GM19438 (cell line): ENCODE measurements around the gene KMT5B.

Experiments used
- ATAC-seq: cut with Tn5 transposase; IDR thresholded peaks from one replicate; pipeline ENCODE4 v1.9.1; 2021; ENCODE audit warnings: low read depth; ENCODE audit not compliant: unreplicated experiment

The KMT5B gene

GRCh38 chr11:68122936-68123539, 90.1 kb downstream of the KMT5B start:
- no peak for ATAC-seq

GRCh38 chr11:68121067-68121899, 91.8 kb downstream of the KMT5B start, which contains the start of gene CHKA:
Gene CHKA (minus strand): TSS chr11:68121388. CDS start chr11:68121177, 211 bp downstream.
- ATAC-seq, result peak; percentile 69

GRCh38 chr11:68120273-68121066, 92.6 kb downstream of the KMT5B start:
- ATAC-seq, result peak; percentile 25

GRCh38 chr11:68118706-68119448, 94.2 kb downstream of the KMT5B start:
- no peak for ATAC-seq

GRCh38 chr11:68117853-68118470, 95.1 kb downstream of the KMT5B start:
- ATAC-seq, result no peak

GRCh38 chr11:68116974-68117373, 96.1 kb downstream of the KMT5B start:
- no peak for ATAC-seq

- ATAC-seq, result no peak
Observed at GRCh38 chr11:68116126-68116525, 97.0 kb downstream of the KMT5B start.

- no peak for ATAC-seq
Observed at GRCh38 chr11:68115285-68115684, 97.8 kb downstream of the KMT5B start.

- ATAC-seq, result no peak
Observed at GRCh38 chr11:68113986-68114385, 99.1 kb downstream of the KMT5B start.

GRCh38 chr11:68107689-68108088, 105.4 kb downstream of the KMT5B start:
- no peak for ATAC-seq

GRCh38 chr11:68106165-68106940, 106.7 kb downstream of the KMT5B start:
- no peak for ATAC-seq
